Activated T-cell treated with anti-CD3 and anti-CD28 coated beads for 1 hour (primary cell): ENCODE results near the gene MYBPHL.

Source experiments
- DNase-seq: peaks from one replicate; pipeline ENCODE4 v3.0.0-alpha.2; 2020; ENCODE audit warnings: low read depth

The MYBPHL gene

GRCh38 chr1:109279615-109280278 is 27.1 kb downstream of the MYBPHL start:
- no peak for DNase-seq

- peak; percentile 51 for DNase-seq
These were observed 29.2 kb downstream of the MYBPHL start for GRCh38 chr1:109277434-109278204.

GRCh38 chr1:109275706-109276345 is 31.0 kb downstream of the MYBPHL start:
- DNase-seq: no peak

GRCh38 chr1:109274533-109275476 is 32.0 kb downstream of the MYBPHL start:
- no peak for DNase-seq

GRCh38 chr1:109273570-109274288 is 33.1 kb downstream of the MYBPHL start:
- DNase-seq: no peak

GRCh38 chr1:109272831-109273547 is 33.8 kb downstream of the MYBPHL start:
- no peak for DNase-seq

GRCh38 chr1:109272021-109272799 is 34.6 kb downstream of the MYBPHL start:
- DNase-seq: no peak

GRCh38 chr1:109271458-109271857 is 35.4 kb downstream of the MYBPHL start:
- no peak for DNase-seq

- DNase-seq: no peak
These were observed 36.0 kb downstream of the MYBPHL start for GRCh38 chr1:109270623-109271317.

GRCh38 chr1:109269981-109270622 is 36.7 kb downstream of the MYBPHL start:
- no peak for DNase-seq

- DNase-seq: no peak
These were observed 37.4 kb downstream of the MYBPHL start for GRCh38 chr1:109269212-109269980.

- no peak for DNase-seq
These were observed 38.2 kb downstream of the MYBPHL start for GRCh38 chr1:109268431-109269211.

- no peak for DNase-seq
These were observed 39.0 kb downstream of the MYBPHL start for GRCh38 chr1:109267743-109268300.

- no peak for DNase-seq
These were observed 39.8 kb downstream of the MYBPHL start for GRCh38 chr1:109266965-109267364.

- no peak for DNase-seq
These were observed 41.0 kb downstream of the MYBPHL start for GRCh38 chr1:109265741-109266330.

- no peak for DNase-seq
These were observed 41.8 kb downstream of the MYBPHL start for GRCh38 chr1:109265016-109265415.
